A549 (cell line): Measurements from ENCODE around the gene ARHGEF7.

ENCODE experiments used
- CHD4 ChIP-seq: fragments of 200-600 bp; sonication (generic); IDR thresholded peaks from 2 replicates; pipeline ENCODE4 v1.6.1; 2016; ENCODE audit warnings: antibody characterized with exemption, mild to moderate bottlenecking, borderline replicate concordance
- GATA3 ChIP-seq: IDR thresholded peaks from 2 replicates; pipeline ENCODE4 v1.6.1; 2012; ENCODE audit warnings: borderline replicate concordance
- KDM1A ChIP-seq: fragments of 200-600 bp; sonication (generic); IDR thresholded peaks from 2 replicates; pipeline ENCODE4 v1.6.1; 2016; ENCODE audit warnings: low read depth, mild to moderate bottlenecking
- KDM5A ChIP-seq: fragments of 200-600 bp; sonication (generic); IDR thresholded peaks from 2 replicates; pipeline ENCODE4 v1.6.1; 2016; ENCODE audit warnings: antibody characterized with exemption, mild to moderate bottlenecking
- MYC ChIP-seq: IDR thresholded peaks from 2 replicates; pipeline ENCODE4 v1.6.1; 2012; ENCODE audit warnings: mild to moderate bottlenecking, inconsistent platforms, low read length, improper control_type of control experiment, borderline replicate concordance
- NR3C1 ChIP-seq: fragments of >200 bp; sonication (Bioruptor Twin); formaldehyde crosslinking; IDR thresholded peaks from 3 replicates; pipeline ENCODE4 v1.6.1; 2017
- PHF8 ChIP-seq: fragments of 200-600 bp; sonication (generic); IDR thresholded peaks from 2 replicates; pipeline ENCODE4 v1.6.1; 2016; ENCODE audit warnings: low read depth, mild to moderate bottlenecking, antibody characterized with exemption, moderate library complexity, borderline replicate concordance
- RCOR1 ChIP-seq: fragments of 150-350 bp; IDR thresholded peaks from 2 replicates; pipeline ENCODE4 v1.6.1; 2014; ENCODE audit warnings: antibody characterized with exemption, low read length, low read depth
- TF ChIP-seq, protein P1 (sequence below): IDR thresholded peaks from 2 replicates; pipeline ENCODE4 v1.6.1; 2012
- TF ChIP-seq, protein P2 (sequence below): fragments of >200 bp; sonication (Bioruptor Twin); formaldehyde crosslinking; IDR thresholded peaks from 3 replicates; pipeline ENCODE4 v1.5.1; 2016
- TF ChIP-seq, protein P3 (sequence below): IDR thresholded peaks from 2 replicates; pipeline ENCODE4 v1.6.1; 2012

DNA sequence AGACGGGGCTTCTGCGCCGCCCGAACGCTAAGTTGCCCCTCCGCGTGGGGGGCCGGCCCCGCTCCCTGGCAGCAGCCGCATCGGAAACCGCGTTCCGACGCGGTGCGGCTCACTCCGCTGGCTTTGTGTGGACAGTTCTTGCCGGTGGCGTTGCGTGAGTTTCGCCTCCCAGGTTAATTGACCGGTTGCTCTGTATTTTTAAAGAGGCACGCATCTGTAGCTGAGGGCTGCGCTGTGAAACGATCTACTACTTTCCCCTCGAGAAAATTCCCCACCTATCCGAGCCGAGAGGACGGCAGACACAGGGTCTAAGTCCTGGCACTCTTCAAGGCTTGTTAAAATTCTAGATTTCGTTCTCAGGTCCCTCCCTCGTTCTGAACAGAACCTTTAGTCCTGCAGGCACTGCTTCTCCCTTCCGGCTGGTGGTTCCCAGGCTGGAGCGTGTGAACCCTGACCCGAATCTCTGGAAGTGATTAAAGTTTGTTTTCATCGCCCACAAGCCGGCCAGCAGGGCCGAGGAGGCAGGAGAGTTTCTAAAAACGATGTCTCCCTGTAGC lies 933 bp downstream of the ARHGEF7 start:
- TF ChIP-seq, protein P1, sequence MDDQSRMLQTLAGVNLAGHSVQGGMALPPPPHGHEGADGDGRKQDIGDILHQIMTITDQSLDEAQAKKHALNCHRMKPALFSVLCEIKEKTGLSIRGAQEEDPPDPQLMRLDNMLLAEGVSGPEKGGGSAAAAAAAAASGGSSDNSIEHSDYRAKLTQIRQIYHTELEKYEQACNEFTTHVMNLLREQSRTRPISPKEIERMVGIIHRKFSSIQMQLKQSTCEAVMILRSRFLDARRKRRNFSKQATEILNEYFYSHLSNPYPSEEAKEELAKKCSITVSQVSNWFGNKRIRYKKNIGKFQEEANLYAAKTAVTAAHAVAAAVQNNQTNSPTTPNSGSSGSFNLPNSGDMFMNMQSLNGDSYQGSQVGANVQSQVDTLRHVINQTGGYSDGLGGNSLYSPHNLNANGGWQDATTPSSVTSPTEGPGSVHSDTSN: no peak
- TF ChIP-seq, protein P2, sequence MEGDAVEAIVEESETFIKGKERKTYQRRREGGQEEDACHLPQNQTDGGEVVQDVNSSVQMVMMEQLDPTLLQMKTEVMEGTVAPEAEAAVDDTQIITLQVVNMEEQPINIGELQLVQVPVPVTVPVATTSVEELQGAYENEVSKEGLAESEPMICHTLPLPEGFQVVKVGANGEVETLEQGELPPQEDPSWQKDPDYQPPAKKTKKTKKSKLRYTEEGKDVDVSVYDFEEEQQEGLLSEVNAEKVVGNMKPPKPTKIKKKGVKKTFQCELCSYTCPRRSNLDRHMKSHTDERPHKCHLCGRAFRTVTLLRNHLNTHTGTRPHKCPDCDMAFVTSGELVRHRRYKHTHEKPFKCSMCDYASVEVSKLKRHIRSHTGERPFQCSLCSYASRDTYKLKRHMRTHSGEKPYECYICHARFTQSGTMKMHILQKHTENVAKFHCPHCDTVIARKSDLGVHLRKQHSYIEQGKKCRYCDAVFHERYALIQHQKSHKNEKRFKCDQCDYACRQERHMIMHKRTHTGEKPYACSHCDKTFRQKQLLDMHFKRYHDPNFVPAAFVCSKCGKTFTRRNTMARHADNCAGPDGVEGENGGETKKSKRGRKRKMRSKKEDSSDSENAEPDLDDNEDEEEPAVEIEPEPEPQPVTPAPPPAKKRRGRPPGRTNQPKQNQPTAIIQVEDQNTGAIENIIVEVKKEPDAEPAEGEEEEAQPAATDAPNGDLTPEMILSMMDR: no peak
- TF ChIP-seq GATA3 (no peak), RCOR1 (no peak), PHF8 (no peak), CHD4 (no peak), KDM5A (no peak), MYC (no peak), NR3C1 (no peak), KDM1A (no peak)
- TF ChIP-seq, protein P3, sequence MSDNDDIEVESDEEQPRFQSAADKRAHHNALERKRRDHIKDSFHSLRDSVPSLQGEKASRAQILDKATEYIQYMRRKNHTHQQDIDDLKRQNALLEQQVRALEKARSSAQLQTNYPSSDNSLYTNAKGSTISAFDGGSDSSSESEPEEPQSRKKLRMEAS: no peak
